CD4-positive, alpha-beta T cell treated with Interleukin-6 at 100 ng/mL for 8 hours (primary cell): ENCODE measurements around the gene MRGPRX4.
"Not testable (repeated sequence)": the region's sequence is repeated elsewhere in the genome, so short reads cannot be mapped to it uniquely, and the experiment has no call there.

Experiments
- DNase-seq: peaks from one replicate; pipeline ENCODE4 v3.0.0-alpha.2; 2020; ENCODE audit warnings: mixed read lengths, low spot score

Gene MRGPRX4

GRCh38 chr11:18172666-18173065 lies at the start of gene MRGPRX4:
Gene MRGPRX4, plus strand, starts transcription at chr11:18172837. Its CDS starts 420 bp downstream, at chr11:18173257.
- DNase-seq = no peak

DNA sequence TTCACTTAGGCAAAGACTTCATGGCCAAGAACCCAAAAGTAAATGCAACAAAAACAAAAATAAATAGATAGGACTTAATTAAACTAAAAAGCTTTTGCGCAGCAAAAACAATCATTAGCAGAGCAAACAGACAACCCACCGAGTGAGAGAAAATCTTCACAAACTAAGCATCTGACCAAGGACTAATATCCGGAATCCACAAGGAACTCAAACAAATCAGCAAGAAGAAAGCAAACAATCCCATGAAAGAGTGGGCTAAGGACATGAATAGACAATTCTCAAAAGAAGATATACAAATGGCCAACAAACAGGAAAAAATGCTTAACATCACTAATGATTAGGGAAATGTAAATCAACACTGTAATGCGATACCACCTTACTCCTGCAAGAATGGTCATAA lies 41.5 kb upstream of the MRGPRX4 start:
- not testable (repeated sequence) for DNase-seq

DNA sequence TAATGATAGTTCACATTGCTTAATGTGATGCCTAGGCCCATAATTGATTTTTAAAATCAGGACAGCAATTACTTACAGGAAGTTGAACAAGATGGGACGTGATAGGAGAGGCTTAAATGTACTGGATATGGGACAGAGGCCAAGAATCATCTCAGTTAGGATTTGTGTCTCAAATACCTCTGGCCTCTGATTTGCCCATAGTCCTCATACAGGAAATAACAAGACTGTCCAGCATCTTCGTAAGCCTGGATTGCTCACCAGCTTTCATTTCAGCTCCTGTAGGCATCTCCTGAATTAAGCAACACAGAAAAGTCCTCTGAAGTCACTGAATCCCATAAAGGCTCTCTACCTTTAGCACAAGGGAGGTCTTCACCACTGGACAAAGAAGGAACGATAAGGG lies 40.3 kb upstream of the MRGPRX4 start, which contains the start of gene MRGPRX3:
Gene MRGPRX3 (plus strand): TSS at position 231 of the 400 bp plus-strand sequence. CDS start 4,632 bp downstream, outside the sequence.
- DNase-seq = no peak

DNA sequence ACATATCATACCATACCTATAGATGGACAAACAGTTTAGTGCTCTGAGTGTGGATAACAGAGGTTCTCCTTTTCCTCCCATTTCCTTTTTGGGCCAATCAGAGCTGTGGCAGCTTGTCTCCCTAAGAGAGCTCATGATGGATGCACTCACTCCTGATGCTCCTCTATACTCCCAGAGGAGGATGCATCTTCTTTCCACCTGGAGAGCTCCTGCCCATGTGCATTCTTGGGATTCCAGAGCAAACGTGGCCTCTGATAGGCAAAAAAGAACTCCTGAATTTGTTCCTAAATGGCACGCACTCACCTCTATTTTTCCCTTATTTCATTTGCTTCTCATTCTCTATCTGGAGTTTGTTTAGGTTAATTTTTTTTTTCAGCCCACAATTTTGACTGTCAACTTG lies 37.3 kb upstream of the MRGPRX4 start:
- no peak for DNase-seq

- DNase-seq = no peak
These were observed 35.3 kb upstream of the MRGPRX4 start for GRCh38 chr11:18137186-18137800.

DNA sequence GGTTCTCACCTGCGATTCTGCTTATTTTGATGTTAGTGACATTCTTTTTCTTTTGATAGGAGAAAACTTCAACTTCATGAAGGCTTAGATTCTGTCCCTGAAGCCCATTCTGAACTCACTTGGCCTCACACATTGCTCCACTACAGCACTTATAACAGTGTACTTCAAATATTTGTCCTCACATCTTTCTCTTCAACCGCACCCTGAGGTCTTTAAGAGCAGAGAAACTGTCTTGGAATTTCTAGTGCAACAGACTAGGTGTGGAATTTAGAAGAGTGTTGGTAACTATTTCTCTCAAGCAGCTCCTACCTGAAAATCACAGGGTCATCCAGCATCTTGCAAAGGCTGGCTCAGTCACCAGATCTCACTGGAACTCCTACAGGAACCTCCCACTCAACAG lies 32.5 kb upstream of the MRGPRX4 start:
- DNase-seq = no peak

DNA sequence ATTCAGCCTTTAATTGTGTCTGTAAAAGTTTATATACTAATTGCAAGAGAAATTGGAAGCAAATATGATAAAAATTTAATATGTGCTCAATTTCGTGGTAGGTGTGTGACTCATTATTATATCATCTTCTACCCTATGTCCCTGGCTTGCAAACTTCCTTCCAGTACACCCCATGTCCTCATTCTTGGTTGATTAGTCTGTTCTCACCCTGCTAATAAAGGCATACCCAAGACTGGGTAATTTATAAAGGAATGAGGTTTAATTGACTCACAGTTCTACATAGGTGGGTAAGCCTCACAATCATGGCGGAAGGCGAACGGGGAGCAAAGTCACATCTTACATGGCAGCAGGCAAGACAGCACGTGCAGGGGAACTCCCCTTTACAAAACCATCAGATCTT lies 28.4 kb upstream of the MRGPRX4 start:
- no peak for DNase-seq

DNA sequence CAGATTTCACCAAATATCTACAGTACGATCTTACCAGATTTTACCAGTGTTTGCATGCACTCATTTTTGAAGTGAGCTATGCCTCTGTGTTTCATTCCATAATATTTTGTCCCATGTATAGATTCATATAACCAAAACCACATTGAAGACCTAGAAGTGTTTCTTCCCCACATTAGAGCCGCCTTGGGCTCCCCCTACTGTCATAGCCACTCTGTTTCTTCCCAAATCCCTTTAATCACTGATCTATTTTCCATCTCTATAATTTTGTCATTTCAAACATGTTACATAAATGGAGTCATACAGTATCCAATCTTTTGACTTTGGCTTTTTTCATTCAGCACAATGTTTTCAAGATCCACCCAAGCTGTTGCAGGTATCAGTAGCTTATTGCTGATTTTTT lies 27.6 kb upstream of the MRGPRX4 start:
- no peak for DNase-seq

DNA sequence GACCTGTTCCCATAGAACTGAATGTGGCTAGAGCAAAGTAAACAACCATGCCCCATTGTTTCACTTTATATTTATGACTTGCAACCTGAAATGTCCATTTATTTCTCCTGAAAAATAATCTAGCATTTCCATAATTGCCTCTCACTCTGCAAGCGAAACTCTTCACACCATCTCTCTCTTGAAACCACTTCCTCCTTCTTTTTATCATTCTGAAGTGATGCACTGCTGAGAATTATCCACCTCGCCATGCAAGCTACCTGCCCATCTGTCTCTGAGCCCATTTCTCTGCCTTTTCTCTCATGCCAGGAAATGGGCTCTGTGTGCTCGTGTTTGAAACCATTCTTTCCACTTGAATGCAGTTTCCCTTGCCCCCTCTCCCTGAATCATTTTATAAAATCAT lies 26.8 kb upstream of the MRGPRX4 start:
- DNase-seq = no peak

DNA sequence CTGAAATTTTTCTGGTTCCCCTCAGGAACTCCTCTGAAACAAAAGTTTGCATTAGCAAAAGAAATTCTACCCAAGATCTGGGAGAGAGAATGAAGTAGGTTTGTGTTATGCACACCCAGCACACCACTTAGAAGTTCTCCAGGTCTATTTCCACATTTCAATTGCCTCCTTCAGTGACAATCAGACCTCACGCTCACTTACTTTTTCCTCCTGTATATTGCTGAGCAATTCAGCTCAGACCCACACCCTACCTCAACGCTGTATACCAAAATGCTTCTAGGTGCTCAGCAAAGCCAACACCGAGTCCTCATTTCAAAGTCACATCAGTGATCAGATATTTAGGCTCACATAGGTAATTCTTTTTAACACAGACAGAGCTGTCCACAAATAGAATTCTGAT lies 21.1 kb upstream of the MRGPRX4 start:
- no peak for DNase-seq

DNA sequence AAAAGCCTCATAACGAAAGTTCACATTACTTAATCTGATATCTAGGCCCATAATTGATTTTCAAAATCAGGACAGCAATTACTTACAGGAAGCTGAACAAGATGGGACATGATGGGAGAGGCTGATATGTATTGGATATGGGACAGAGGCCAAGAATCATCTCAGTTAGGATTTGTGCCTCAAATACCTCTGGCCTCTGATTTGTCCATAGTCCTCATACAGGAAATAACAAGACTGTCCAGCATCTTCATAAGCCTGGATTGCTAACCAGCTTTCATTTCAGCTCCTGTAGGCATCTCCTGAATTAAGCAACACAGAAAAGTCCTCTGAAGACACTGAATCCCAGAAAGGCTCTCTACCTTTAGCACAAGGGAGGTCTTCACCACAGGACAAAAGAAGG lies 4.3 kb upstream of the MRGPRX4 start:
- DNase-seq = no peak

GRCh38 chr11:18171377-18172000 lies 1.1 kb upstream of the MRGPRX4 start:
- DNase-seq = no peak

- no peak for DNase-seq
These were observed 709 bp downstream of the MRGPRX4 start for GRCh38 chr11:18173225-18173866.

DNA sequence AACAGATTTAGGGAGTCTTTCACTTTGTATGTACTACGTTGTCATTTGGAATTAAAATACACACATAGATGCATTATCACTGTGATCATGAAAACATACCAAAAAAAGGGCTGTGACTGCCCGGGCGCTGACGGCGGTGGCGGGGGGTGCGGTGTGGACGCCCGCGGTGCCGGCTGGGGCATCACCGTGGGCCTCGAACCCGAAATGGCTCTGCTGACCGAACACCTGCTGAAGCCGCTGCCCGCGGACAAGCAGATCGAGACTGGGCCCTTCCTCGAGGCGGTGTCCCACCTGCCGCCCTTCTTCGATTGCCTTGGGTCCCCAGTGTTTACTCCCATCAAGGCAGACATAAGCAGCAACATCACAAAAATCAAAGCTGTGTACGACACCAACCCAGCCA lies 16.2 kb downstream of the MRGPRX4 start:
- DNase-seq = no peak

GRCh38 chr11:18189476-18190245 lies 17.0 kb downstream of the MRGPRX4 start:
- not testable (repeated sequence) for DNase-seq

GRCh38 chr11:18191376-18191775 lies 18.7 kb downstream of the MRGPRX4 start:
- DNase-seq = no peak

DNA sequence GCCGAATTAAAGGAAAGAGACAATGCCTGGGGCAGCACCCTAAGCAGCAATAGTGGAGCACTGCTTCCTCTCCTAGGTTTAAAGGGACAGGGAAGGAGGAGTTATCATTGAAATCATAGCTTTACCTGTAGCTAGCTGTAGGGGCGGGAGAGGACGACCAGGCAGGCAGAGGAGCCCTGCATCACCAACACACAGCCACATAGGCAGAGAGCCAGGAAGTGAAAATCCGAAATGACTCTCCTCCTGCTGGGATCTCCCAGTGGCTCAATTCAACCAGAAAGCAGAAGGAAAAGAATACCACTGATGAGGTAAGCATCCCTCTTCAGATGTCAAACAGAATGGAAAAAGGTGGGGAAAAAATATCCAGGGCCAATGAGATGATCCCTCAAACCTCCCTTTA lies 20.4 kb downstream of the MRGPRX4 start:
- DNase-seq = no peak

DNA sequence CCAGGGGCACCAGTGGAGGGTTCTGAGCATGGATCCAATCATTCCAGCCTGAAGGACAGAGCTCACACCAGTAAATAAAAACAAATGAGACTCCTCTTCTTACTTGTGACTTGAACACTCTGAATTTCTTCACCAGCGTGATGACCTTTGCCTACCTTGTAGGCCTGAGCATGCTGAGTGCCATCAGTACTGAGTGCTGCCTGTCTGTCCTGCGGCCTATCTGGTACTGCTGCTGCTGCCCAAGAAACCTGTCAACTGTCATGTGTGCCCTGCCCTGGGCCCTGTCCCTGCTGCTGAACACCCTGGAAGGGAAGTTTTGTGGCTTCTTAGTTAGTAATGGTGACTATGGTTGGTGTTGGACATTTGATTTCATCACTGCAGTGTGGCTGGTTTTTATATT lies 23.9 kb downstream of the MRGPRX4 start:
- no peak for DNase-seq

GRCh38 chr11:18197738-18198137 lies 25.1 kb downstream of the MRGPRX4 start:
- not testable (repeated sequence) for DNase-seq

DNA sequence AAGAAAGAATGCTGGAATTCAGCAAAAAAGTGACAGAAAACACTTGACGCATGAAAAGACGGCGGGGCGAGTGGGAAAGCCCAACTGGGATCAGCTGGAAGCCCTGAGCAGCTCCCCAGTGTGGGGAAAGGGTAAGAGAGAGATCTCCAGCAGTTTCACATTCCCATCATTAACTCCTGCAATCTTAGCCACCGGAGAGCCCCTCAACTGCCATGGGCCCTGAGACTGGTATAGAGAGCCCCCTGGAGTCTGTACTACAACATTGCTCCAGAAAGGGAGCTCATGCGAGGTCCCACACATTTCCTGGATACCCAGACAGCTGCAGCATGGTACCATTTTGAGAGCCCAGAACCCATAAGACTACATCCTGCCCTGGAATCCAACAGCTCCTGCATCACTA lies 31.1 kb downstream of the MRGPRX4 start:
- DNase-seq = no peak

GRCh38 chr11:18204220-18204619 lies 31.6 kb downstream of the MRGPRX4 start:
- DNase-seq = no peak

DNA sequence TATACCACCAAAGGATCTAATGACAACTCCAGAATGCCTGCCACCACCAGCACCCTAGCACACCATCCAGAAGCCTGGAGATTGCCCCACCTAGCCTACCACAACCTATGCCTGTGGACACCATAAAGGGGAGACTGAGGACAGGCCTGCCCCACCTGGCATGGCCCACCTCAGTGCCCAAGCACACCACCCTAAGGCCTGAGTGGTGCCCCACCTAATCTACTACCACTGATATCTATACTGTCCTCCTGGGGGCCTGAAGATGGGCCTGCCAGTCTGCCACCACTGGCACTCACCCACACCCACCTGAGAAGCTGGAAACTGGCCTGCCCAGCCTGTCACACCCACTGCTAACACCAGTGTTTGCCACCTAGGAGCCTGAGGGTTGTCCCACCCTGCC lies 32.1 kb downstream of the MRGPRX4 start:
- DNase-seq = no peak

GRCh38 chr11:18209058-18209457 lies 36.4 kb downstream of the MRGPRX4 start:
- no peak for DNase-seq
